NCI-H226 (cell line): ENCODE results near the gene ARHGAP9.
A peak's percentile ranks its signal among the peaks of the same experiment; 100 is the strongest.
"Not testable (repeated sequence)": the region's sequence is repeated elsewhere in the genome, so short reads cannot be mapped to it uniquely, and the experiment has no call there.

Experiments used
- DNase-seq: peaks from one replicate; pipeline ENCODE4 v3.0.0-alpha.2; 2015

Gene ARHGAP9

DNA sequence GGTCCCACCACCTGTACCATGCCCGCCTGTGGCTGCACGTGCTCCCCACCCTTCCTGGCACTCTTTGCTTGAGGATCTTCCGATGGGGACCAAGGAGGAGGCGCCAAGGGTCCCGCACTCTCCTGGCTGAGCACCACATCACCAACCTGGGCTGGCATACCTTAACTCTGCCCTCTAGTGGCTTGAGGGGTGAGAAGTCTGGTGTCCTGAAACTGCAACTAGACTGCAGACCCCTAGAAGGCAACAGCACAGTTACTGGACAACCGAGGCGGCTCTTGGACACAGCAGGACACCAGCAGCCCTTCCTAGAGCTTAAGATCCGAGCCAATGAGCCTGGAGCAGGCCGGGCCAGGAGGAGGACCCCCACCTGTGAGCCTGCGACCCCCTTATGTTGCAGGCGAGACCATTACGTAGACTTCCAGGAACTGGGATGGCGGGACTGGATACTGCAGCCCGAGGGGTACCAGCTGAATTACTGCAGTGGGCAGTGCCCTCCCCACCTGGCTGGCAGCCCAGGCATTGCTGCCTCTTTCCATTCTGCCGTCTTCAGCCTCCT, 23.4 kb downstream of the ARHGAP9 start:
- peak; percentile 48 for DNase-seq

GRCh38 chr12:57455374-57456144, 24.1 kb downstream of the ARHGAP9 start:
- DNase-seq: no peak

- DNase-seq: peak; percentile 57
Observed at GRCh38 chr12:57454566-57455373, 24.9 kb downstream of the ARHGAP9 start, which contains the start of gene INHBE. INHBE (plus strand) TSS chr12:57455307; CDS start chr12:57455537, 230 bp downstream.

- no peak for DNase-seq
Observed at GRCh38 chr12:57454213-57454565, 25.5 kb downstream of the ARHGAP9 start.

- peak; percentile 64 for DNase-seq
Observed at GRCh38 chr12:57452937-57453509, 26.6 kb downstream of the ARHGAP9 start.

DNA sequence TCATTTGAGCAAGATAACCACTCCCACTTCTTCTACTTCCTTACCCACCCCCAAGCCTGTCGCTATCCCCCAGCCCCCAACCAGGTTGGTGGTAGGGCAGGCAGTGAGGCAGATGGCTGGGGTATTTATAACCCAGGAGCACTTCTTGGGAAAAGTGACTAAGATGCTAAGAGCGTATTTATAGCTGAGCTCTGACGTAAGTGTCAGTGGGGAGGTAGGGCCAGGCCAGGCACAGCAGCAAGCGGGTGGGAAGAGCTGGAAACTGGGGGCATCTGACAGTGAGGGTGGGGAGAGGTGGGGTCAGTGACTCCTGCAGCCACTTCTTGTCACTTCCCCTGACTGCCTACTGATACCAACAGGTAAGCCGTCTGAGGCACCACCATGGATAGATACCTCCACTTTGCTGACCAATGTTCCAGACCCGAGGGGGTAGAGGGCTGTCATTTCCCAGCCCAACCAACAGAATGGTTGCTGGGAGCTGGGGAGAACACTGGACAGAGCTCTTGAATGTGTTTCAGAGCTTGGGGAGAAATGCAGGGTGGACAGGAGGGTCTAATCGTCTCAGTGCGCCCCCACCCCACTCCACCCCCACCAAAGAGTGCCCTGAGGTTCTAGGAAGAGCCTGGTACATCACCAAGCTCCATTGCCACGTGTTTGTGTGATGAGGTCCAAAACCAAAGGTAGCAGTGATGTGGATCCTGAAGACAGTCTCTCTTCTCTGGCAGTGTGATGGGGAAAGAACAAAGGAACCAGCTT, 27.3 kb downstream of the ARHGAP9 start:
- no peak for DNase-seq

GRCh38 chr12:57451233-57451778, 28.4 kb downstream of the ARHGAP9 start:
- DNase-seq: peak; percentile 33

DNA sequence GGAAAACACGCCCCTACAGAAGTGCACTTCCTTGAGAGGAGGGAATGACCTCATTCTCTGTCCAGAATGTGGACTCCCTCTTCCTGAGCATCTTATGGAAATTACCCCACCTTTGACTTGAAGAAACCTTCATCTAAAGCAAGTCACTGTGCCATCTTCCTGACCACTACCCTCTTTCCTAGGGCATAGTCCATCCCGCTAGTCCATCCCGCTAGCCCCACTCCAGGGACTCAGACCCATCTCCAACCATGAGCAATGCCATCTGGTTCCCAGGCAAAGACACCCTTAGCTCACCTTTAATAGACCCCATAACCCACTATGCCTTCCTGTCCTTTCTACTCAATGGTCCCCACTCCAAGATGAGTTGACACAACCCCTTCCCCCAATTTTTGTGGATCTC, 29.6 kb downstream of the ARHGAP9 start:
- no peak for DNase-seq

- DNase-seq: no peak
Observed at GRCh38 chr12:57449375-57449774, 30.3 kb downstream of the ARHGAP9 start.

GRCh38 chr12:57448669-57449068, 31.0 kb downstream of the ARHGAP9 start:
- no peak for DNase-seq

GRCh38 chr12:57446292-57446960, 33.2 kb downstream of the ARHGAP9 start:
- no peak for DNase-seq

GRCh38 chr12:57444744-57445143, 34.9 kb downstream of the ARHGAP9 start:
- DNase-seq: no peak

GRCh38 chr12:57444337-57444736, 35.3 kb downstream of the ARHGAP9 start:
- not testable (repeated sequence) for DNase-seq

DNA sequence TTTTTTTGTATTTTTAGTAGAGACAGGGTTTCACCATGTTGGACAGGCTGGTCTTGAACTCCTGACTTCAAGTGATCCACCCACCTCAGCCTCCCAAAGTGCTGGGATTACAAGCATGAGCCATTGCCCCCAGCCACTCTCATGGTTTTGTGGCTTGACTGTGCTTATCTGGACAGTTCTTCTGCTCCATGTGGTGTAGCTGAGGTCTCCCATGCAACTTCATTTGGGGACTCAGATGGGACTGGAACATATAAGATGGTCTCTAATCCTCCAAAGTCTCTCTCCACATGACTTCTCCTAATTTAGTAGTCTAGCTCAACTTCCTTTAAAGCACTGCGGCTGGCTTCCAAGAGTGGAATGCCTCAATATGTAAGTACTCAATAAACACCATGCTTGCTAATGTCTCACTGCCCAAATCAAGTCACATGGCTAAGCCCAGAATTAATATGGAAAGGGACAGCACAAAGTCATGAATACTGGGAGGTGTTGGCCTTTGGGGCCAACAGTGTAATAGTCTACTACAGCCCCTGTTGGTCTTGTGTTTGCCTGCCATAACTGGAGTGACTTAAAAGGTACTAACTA, 37.7 kb downstream of the ARHGAP9 start:
- DNase-seq: no peak

DNA sequence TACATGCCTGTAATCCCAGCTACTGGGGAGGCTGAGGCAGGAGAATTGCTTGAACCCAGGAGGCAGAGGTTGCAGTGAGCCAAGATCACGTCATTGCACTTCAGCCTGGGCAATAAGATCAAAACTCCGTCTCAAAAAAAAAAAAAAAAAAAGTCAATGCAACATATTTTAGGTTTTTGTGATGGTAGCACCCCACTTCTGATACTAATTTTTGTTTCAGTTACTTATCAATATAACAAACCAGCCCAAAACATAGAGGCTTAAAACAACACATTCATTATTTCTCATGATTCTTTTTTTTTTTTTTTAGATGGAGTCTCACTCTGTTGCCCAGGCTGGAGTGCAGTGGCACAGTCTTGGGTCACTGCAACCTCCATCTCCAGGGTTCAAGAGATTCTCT, 38.3 kb downstream of the ARHGAP9 start:
- DNase-seq: not testable (repeated sequence)

DNA sequence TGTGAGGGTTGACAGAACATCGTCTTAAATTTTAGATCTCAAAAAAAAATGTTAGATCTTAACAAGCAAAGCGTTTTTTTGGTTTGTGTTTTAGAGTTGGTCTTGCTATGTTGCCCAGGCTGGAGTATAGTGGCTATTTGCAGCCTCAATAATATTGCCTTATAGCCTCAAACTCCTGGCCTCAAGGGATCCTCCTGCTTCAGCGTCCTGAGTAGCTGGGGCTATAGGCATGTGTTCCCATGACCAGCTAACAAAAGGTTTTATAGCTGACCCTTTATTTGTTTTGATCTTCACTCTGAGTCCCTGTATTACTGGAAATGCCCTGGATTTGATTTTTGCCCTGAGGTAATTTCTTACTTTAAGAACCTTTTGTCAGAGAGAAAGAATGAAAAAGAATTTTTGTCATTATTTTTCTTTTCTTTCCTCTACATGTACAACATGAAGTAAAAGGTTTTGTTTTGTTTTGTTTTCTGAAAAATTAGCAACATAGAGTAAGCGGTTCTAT, 39.9 kb downstream of the ARHGAP9 start:
- DNase-seq: no peak

DNA sequence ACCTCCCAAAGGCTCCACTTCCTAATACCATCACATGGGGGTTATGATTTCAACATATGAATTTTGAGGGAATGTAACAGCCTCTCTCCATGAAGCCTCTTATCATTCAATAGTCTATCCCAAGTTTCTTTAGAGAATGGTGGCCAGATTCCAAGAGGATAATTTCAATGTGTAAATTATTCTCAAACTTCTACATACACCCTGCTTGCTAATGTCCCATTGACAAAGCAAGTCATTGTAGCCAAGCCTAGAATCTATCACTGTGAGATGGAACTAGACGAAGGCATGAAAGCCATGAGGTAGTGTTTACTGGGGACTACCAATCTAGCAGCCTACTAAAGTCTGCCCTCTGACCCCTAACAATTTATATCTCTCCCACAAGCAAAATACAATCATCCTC, 41.3 kb downstream of the ARHGAP9 start:
- DNase-seq: no peak

DNA sequence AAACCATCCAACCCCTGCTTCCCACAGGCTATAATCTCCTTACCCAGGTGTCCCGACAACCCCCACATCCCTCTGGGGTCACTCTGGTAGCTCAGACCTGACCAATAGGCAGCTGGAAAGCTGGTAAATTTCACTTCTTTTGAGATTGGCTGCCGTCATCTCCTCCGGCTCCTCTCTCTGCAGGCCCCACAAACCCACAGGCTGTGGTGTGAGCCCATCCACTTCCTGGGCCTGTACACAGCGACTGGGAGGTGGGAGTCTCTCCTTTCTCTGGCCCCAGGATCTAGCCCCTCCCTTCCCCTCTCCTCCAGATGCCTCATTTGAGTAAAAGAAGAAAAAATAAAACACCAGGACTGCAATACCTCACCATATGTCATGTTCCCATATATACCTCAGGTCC, 44.4 kb downstream of the ARHGAP9 start:
- no peak for DNase-seq

DNA sequence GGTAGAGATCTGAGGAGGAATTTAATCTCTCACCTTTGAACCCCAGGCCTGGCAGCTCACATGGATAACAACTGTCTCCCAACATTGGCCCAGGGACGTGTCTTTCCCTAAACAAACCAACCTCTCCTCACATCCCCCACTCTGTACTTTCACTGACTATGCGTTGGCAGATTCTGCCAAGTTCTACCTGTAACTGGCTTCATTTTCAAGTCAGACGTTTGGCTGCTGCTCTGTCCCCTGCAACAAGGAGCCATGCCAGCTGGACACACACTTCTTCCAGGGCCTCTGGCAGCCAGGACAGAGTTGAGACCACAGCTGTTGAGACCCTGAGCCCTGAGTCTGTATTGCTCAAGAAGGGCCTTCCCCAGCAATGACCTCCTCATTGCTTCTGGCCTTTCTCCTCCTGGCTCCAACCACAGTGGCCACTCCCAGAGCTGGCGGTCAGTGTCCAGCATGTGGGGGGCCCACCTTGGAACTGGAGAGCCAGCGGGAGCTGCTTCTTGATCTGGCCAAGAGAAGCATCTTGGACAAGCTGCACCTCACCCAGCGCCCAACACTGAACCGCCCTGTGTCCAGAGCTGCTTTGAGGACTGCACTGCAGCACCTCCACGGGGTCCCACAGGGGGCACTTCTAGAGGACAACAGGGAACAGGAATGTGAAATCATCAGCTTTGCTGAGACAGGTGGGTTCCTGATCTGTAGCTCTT, 45.0 kb downstream of the ARHGAP9 start, which contains the start of gene INHBC:
INHBC (plus strand) TSS at position 268 of the 707 bp plus-strand sequence; CDS start at position 371, 103 bp downstream.
- no peak for DNase-seq

DNA sequence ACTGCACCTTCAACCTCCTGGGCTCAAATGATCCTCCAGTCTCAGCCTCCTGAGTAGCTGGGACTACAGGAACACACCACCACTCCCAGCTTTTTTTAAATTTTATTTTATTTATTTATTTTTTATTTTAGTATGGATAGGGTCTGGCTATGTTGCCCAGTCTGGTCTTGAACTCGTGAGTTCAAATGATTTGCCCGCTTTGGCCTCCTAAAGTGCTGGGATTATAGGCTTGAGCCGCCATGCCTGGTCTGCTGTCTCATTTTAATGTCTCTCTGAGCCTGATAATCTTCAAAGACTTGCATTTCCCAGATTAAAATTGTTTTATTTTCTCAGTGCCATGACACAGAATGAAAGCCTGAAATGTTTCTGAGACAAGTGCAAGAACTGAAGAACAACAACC, 46.3 kb downstream of the ARHGAP9 start:
- no peak for DNase-seq
